ENCODE data around the gene PDE4D.

PDE4D gene

GRCh38 chr5:59241119-59241518, 652.4 kb downstream of the PDE4D start:
- TF ChIP-seq CTCF (IDR thresholded peaks at IDR 0.05; ENCODE audit: insufficient read depth, missing control alignments) = no peak
- no peak for DNase-seq (ENCODE audit: insufficient read length, low spot score)
- no peak for FAIRE-seq

- no peak for DNase-seq (ENCODE audit: insufficient read length, low spot score)
Measured at GRCh38 chr5:59238126-59238902, 655.2 kb downstream of the PDE4D start.

GRCh38 chr5:59236986-59237385, 656.5 kb downstream of the PDE4D start:
- no peak for FAIRE-seq
- DNase-seq (ENCODE audit: insufficient read length, low spot score) = no peak
- TF ChIP-seq CTCF (IDR thresholded peaks at IDR 0.05; ENCODE audit: insufficient read depth, missing control alignments) = no peak

More at GRCh38 chr5:59238126-59238902, 655.2 kb downstream of the PDE4D start:
- no peak for FAIRE-seq
- TF ChIP-seq CTCF (IDR thresholded peaks at IDR 0.05; ENCODE audit: insufficient read depth, missing control alignments) = no peak

- no peak for DNase-seq (ENCODE audit: insufficient read length, low spot score)
- TF ChIP-seq CTCF (IDR thresholded peaks at IDR 0.05; ENCODE audit: insufficient read depth, missing control alignments) = no peak
- FAIRE-seq = no peak
Measured at GRCh38 chr5:59236448-59236847, 657.1 kb downstream of the PDE4D start.

GRCh38 chr5:59234236-59234635, 659.3 kb downstream of the PDE4D start:
- FAIRE-seq = no peak
- TF ChIP-seq CTCF (IDR thresholded peaks at IDR 0.05; ENCODE audit: insufficient read depth, missing control alignments) = no peak
- no peak for DNase-seq (ENCODE audit: insufficient read length, low spot score)

GRCh38 chr5:59231221-59231931, 662.1 kb downstream of the PDE4D start:
- FAIRE-seq (peak; percentile 55), DNase-seq (ENCODE audit: insufficient read length, low spot score) (no peak)
- TF ChIP-seq CTCF (IDR thresholded peaks at IDR 0.05; ENCODE audit: insufficient read depth, missing control alignments) = no peak
